ENCODE data around the gene IFT22.
"Not testable (repeated sequence)": the region's sequence is repeated elsewhere in the genome, so short reads cannot be mapped to it uniquely, and the experiment has no call there.

The IFT22 gene

GRCh38 chr7:101308245-101309085 lies 13.1 kb downstream of the IFT22 start:
- no peak for DNase-seq

GRCh38 chr7:101306307-101306706 lies 15.3 kb downstream of the IFT22 start:
- no peak for DNase-seq

- no peak for DNase-seq
Measured at GRCh38 chr7:101303102-101303701, 18.4 kb downstream of the IFT22 start.

- no peak for DNase-seq
Measured at GRCh38 chr7:101302641-101303101, 18.9 kb downstream of the IFT22 start.

GRCh38 chr7:101300465-101301376 lies 20.9 kb downstream of the IFT22 start:
- no peak for DNase-seq

GRCh38 chr7:101299511-101300464 lies 21.8 kb downstream of the IFT22 start:
- no peak for DNase-seq

GRCh38 chr7:101294832-101295121 lies 26.8 kb downstream of the IFT22 start:
- no peak for DNase-seq

GRCh38 chr7:101294039-101294831 lies 27.4 kb downstream of the IFT22 start:
- no peak for DNase-seq

GRCh38 chr7:101293069-101294021 lies 28.3 kb downstream of the IFT22 start:
- not testable (repeated sequence) for DNase-seq

- not testable (repeated sequence) for DNase-seq
Measured at GRCh38 chr7:101292566-101292965, 29.0 kb downstream of the IFT22 start.

- not testable (repeated sequence) for DNase-seq
Measured at GRCh38 chr7:101290186-101291037, 31.2 kb downstream of the IFT22 start.

- not testable (repeated sequence) for DNase-seq
Measured at GRCh38 chr7:101289687-101290086, 31.9 kb downstream of the IFT22 start.

- DNase-seq = no peak
Measured at GRCh38 chr7:101288439-101288838, 33.2 kb downstream of the IFT22 start.

GRCh38 chr7:101287032-101287431 lies 34.6 kb downstream of the IFT22 start:
- DNase-seq = peak; percentile 59

GRCh38 chr7:101285880-101286279 lies 35.7 kb downstream of the IFT22 start:
- DNase-seq = not testable (repeated sequence)

- no peak for DNase-seq
Measured at GRCh38 chr7:101285171-101285570, 36.4 kb downstream of the IFT22 start.

GRCh38 chr7:101280912-101281311 lies 40.7 kb downstream of the IFT22 start:
- not testable (repeated sequence) for DNase-seq

GRCh38 chr7:101278461-101279292 lies 42.9 kb downstream of the IFT22 start:
- no peak for DNase-seq
